Measurements from ENCODE around the gene TMEM101.

- TF ChIP-seq CTCF (conservative IDR thresholded peaks at IDR 0.05; ENCODE audit: low read length) (no peak), EZH2phosphoT487 (IDR thresholded peaks at IDR 0.05; ENCODE audit: borderline replicate concordance, low read depth, low read length) (no peak)
These were observed 28.4 kb downstream of the TMEM101 start for GRCh38 chr17:43986225-43986981.

Data from OCI-LY7 (cell line).